Ishikawa (cell line): Measurements from ENCODE around the gene NMNAT3.

Source experiments
- CEBPB ChIP-seq: IDR thresholded peaks from 2 replicates; pipeline ENCODE4 v1.6.1; 2012
- EP300 ChIP-seq: IDR thresholded peaks from 2 replicates; pipeline ENCODE4 v1.6.1; 2012; ENCODE audit warnings: borderline replicate concordance
- FOXM1 ChIP-seq: IDR thresholded peaks from 2 replicates; pipeline ENCODE4 v1.6.1; 2012; ENCODE audit warnings: low read depth, borderline replicate concordance

GRCh38 chr3:139715166-139715565 lies 37.4 kb upstream of the NMNAT3 start:
- TF ChIP-seq CEBPB: no peak
- TF ChIP-seq FOXM1: no peak
- no peak for TF ChIP-seq EP300
